Stimulated activated CD4-positive, alpha-beta T cell treated with anti-CD3 and anti-CD28 coated beads, Interleukin-4, amount 100 ng/mL, for 24 hours (primary cell): ENCODE data around the gene UBE2D3.
A peak's percentile ranks its signal among the peaks of the same experiment; 100 is the strongest.
"Not testable (repeated sequence)": the region's sequence is repeated elsewhere in the genome, so short reads cannot be mapped to it uniquely, and the experiment has no call there.

Experiments
- DNase-seq: peaks from one replicate; pipeline ENCODE4 v3.0.0-alpha.2; 2020

UBE2D3 gene

GRCh38 chr4:102828497-102828808 lies 1.1 kb upstream of the UBE2D3 start:
- no peak for DNase-seq

- peak; percentile 99 for DNase-seq
These were observed 534 bp upstream of the UBE2D3 start for GRCh38 chr4:102827674-102828496.

GRCh38 chr4:102826105-102826889 lies 1.1 kb downstream of the UBE2D3 start:
- no peak for DNase-seq

GRCh38 chr4:102825261-102826091 lies 1.9 kb downstream of the UBE2D3 start:
- DNase-seq: peak; percentile 53

- DNase-seq: no peak
These were observed 3.0 kb downstream of the UBE2D3 start for GRCh38 chr4:102824398-102824797.

- no peak for DNase-seq
These were observed 3.5 kb downstream of the UBE2D3 start for GRCh38 chr4:102823897-102824296.

GRCh38 chr4:102823464-102823863 lies 3.9 kb downstream of the UBE2D3 start:
- DNase-seq: no peak

GRCh38 chr4:102819588-102820365 lies 7.6 kb downstream of the UBE2D3 start:
- no peak for DNase-seq

GRCh38 chr4:102819100-102819499 lies 8.3 kb downstream of the UBE2D3 start:
- not testable (repeated sequence) for DNase-seq

GRCh38 chr4:102817613-102818268 lies 9.6 kb downstream of the UBE2D3 start:
- no peak for DNase-seq

- no peak for DNase-seq
These were observed 10.2 kb downstream of the UBE2D3 start for GRCh38 chr4:102817021-102817605.

- no peak for DNase-seq
These were observed 11.4 kb downstream of the UBE2D3 start for GRCh38 chr4:102815981-102816380.

- no peak for DNase-seq
These were observed 17.7 kb downstream of the UBE2D3 start for GRCh38 chr4:102809691-102810090.

- no peak for DNase-seq
These were observed 18.2 kb downstream of the UBE2D3 start for GRCh38 chr4:102809190-102809589.

- DNase-seq: no peak
These were observed 19.3 kb downstream of the UBE2D3 start for GRCh38 chr4:102808009-102808408.

GRCh38 chr4:102807345-102807744 lies 20.0 kb downstream of the UBE2D3 start:
- DNase-seq: no peak

- DNase-seq: no peak
These were observed 27.5 kb downstream of the UBE2D3 start for GRCh38 chr4:102799816-102800215.

GRCh38 chr4:102794999-102795398 lies 32.4 kb downstream of the UBE2D3 start:
- no peak for DNase-seq

GRCh38 chr4:102792361-102792936 lies 34.9 kb downstream of the UBE2D3 start:
- DNase-seq: no peak

GRCh38 chr4:102791318-102791835 lies 36.0 kb downstream of the UBE2D3 start:
- DNase-seq: no peak

GRCh38 chr4:102789317-102789717 lies 38.0 kb downstream of the UBE2D3 start:
- peak; percentile 12 for DNase-seq
